ENCODE measurements around the gene NEK10.

NEK10 gene

GRCh38 chr3:27220166-27220565 lies 149.0 kb downstream of the NEK10 start:
- no peak for DNase-seq

DNA sequence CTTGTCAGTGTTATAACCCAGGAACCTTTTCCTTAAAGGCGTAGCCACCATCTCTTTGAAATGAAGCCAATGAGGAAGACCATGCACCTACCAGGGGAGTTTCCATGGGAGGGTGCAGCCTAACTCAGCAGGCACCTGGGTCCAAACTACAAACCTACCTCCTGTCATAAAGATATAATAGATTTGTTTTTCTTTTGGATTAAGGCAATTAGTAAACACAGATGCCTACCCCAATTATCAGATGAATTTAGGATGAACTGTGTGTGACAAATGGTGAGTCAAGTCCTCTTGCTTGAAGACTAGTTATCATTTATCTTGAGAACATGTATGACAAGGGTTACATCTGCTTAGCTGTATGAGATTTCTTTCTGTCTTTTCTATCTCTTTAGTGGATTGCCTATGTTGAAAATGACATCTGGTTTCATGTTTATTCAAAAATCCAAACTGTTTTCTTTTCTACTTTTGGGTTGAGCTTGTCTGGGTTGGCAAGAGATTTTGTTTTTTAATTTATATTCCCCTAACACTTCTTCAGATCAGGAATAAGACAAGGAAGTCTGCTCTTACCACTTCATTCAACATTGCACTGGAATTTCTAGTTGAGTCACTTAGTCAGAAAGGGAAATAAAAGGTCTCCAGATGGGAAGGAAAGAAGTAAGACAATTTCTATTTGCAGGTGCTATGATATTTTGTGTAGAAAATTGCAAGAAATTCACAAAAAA lies 149.9 kb downstream of the NEK10 start:
- no peak for DNase-seq

GRCh38 chr3:27216955-27217552 lies 152.1 kb downstream of the NEK10 start:
- no peak for DNase-seq

GRCh38 chr3:27216295-27216855 lies 152.8 kb downstream of the NEK10 start:
- no peak for DNase-seq

DNA sequence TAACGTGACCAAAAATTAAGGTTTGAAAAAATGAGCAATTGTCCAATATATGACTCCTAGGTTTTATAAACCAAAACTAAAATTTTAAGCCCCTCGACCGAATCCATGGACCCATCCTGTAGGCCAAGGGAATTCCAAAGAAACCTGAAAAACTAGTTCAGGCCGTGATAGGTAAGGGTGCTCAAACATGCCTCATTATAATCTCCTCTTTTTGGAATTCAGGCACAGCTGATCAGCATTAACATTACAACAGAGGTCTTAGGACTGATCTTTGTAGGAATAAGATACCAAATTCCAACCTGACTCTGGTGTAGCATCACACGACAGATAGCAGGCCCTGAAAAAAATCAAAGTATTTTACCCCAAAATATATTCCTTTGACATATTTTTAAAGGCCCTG lies 155.7 kb downstream of the NEK10 start:
- no peak for DNase-seq

DNA sequence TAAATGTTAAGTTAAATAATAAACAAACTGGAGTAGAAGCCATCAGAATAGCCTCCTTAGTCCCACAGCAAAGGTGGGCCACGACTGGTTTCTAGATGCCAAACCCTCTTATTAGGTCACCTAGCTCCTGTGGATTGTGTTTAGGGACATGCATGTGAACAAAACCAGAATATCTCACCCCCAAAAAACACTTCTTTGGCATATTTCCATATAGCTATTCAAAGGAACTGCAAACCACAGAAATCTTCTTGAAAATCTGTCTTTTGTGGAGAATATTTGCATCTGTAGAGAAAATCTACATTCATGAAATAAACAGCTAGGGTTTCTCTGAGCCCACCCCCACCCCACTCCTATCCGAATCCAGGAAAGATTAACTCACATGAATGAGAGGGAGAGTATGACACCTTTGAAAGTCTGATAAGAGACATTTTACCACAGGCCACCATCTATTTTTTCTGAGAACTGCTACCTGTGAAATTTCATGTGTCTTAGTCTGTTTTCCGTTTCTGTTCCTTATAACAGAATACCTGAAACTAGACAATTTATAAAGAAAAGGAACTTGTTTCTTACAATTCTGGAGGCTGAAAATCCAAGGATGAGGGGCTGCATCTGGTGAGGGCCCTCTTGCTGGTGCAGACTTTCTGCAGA lies 159.4 kb downstream of the NEK10 start:
- DNase-seq: no peak

DNA sequence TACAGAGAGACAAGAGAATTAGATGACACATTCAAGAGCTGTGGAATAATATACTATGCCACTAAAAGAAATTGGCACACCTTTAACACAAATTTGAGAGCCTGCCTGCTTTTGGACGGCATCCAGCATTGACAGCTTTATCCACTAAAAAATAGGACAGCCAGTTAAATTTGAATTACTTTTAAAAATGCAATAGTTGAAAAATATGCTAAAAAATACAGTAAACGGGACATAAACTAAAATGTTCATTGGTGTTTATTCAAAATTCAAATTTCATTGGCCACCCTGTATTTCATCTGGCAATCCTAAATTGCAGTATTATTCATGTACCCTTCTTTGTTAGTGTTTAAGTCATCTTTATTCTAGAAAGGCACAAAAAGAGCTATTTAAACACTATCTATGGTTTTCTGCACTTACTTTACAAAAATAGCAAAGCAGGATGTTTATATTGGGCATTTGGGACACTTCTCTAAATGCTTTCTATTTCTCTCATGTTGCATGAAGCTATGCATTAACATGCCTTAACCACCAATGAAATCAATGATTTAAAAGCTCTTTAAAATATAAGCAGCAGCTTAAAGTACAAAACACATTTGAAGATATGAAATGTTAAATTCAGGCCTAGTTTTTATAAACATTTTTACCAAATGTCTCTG lies 160.1 kb downstream of the NEK10 start:
- no peak for DNase-seq

GRCh38 chr3:27202959-27203358 lies 166.2 kb downstream of the NEK10 start:
- DNase-seq: no peak

DNA sequence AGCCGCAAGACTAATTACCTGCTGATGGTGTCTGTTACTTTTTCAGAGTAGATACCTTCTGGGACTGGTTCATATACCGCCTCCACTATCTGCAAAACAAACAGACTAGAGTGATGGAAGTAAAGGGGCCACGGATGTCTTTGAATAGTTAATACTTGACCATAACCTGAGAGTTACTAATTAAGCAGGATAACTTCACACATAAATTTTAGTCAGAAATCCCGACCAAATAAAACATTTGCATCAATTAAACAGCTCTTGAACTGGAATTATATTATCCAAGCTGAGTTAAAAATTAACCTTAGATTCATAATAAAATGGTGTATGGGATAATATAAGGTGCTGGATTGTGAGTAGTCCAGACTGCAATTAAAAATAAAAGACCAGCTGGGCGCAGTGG lies 167.7 kb downstream of the NEK10 start:
- no peak for DNase-seq

GRCh38 chr3:27200721-27201489 lies 168.3 kb downstream of the NEK10 start:
- no peak for DNase-seq

GRCh38 chr3:27194861-27195483 lies 174.2 kb downstream of the NEK10 start:
- DNase-seq: no peak

- no peak for DNase-seq
These were observed 176.1 kb downstream of the NEK10 start for GRCh38 chr3:27193056-27193455.

- DNase-seq: no peak
These were observed 183.2 kb downstream of the NEK10 start for GRCh38 chr3:27186013-27186412.

- no peak for DNase-seq
These were observed 183.8 kb downstream of the NEK10 start for GRCh38 chr3:27185231-27185989.

DNA sequence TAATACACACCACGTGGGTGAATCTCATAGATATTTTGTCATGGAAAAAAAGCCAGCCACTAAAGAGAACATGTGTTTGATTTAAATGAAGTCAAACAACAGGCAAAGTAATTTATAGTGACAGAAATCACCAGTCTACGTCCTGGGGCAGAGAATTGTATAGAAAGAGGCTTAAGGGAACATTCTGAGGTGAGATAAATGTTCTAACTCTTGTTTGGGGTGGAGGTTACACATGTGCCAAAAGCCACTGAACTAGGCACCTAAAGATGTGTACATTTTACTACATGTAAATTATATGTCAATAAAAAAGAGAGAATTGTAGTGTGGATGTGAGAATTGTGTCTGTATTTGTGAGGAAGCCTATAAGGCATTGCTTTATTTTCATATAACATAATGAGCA lies 184.9 kb downstream of the NEK10 start:
- no peak for DNase-seq

DNA sequence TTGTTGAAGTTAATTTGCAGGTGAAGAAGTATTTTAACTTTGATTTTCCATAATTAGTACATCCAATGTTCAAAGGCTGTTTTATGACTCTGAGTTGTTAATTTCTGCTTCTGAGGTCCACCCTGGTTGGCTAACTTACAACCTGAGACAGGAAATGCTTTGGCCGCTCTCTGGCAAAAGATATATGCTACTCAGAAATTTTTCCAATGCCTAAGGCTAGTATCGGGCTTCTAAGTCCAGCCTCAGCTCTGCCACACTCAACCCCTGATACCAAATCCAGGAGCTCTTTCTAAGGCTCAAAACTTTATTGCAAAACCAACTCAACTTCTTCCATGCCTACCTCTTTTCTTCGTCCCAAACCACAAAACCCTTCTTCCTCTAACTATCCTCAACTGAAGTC lies 192.9 kb downstream of the NEK10 start:
- DNase-seq: no peak

GRCh38 chr3:27174530-27174929 lies 194.7 kb downstream of the NEK10 start:
- DNase-seq: no peak

DNA sequence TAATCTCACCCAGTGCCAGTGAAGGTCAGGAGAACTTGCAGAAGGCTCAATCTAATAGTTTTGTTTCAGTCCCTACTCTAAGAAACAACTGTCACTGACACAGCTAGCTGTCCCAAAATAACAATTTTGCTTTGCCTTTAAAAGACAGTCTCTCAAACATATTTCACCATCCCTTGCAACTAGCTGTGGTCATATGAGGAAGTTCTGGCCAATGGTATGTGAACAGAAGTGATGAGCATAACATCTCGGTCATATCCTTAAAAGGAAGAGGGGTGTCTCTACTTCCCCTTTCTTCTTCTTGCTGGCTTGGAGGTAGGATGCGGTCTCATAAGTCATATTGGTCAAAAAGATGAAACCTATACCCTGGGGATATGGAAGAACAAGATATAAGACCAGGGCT lies 198.1 kb downstream of the NEK10 start:
- DNase-seq: no peak

GRCh38 chr3:27166888-27167287 lies 202.3 kb downstream of the NEK10 start:
- DNase-seq: no peak

GRCh38 chr3:27165321-27165721 lies 203.9 kb downstream of the NEK10 start:
- no peak for DNase-seq

DNA sequence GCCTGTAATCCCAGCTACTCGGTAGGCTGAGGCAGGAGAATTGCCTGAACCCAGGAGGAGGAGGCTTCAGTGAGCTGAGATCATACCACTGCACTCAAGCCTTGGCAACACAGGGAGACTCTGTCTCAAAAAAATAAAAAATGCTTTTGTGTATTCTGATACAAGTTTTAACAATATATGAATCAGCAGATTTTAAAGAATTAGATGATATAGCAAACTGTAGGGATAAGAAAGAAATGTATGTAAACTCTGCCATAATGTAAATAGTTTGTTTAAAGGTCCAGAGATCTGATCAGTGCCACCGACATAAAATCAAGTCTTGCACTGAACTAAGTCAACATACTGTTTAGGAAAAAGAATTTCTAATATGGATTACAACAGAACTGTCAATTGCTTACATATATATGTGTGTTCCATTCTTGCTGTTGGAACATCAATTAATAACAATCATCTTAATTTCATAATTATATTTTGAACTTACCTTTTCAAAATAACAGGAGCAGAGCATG lies 208.3 kb downstream of the NEK10 start:
- DNase-seq: no peak
